ENCODE data around the gene MXRA7. TPM values are rescaled to one million over a fixed set of nuclear protein-coding genes. Genes with fewer than 3 reads are reported as not detected.

MXRA7 gene
- total and polyA plus RNA-seq, 4 donors, result 4.8 to 22.1 (median 11.3) TPM

GRCh38 chr17:76631821-76632565 lies 78.8 kb downstream of the MXRA7 start:
- Histone ChIP-seq H3K4me3 (ENCODE audit: low read depth in 1 of 3, low read length in 3 of 3) (no peak overlapping the region), H3K9me3 (ENCODE audit: control insufficient read depth in 4 of 4, low read length in 3 of 4) (no peaks in the 10 kb centered on the region), H3K27ac (ENCODE audit: low read depth in 1 of 2, low read length in 2 of 2) (no peak overlapping the region), H3K9ac (ENCODE audit: low read depth in 1 of 2, low read length in 2 of 2) (no peak overlapping the region), H3K36me3 (ENCODE audit: control insufficient read depth in 4 of 4, insufficient read depth in 3 of 4, low read depth in 1 of 4, low read length in 3 of 4) (no peaks in the 10 kb centered on the region), H3K4me1 (ENCODE audit: control insufficient read depth in 4 of 4, insufficient read depth in 4 of 4, low read length in 3 of 4) (no peaks in the 10 kb centered on the region), H3K27me3 (ENCODE audit: control insufficient read depth in 4 of 4, insufficient read depth in 4 of 4, low read length in 3 of 4) (no peaks in the 10 kb centered on the region)
- TF ChIP-seq ZBTB33 (IDR thresholded peaks at IDR 0.05) (no peak), JUND (IDR thresholded peaks at IDR 0.05) (no peak), HNF4G (IDR thresholded peaks at IDR 0.05) (no peak), FOXA2 (IDR thresholded peaks at IDR 0.05) (no peak), GABPA (IDR thresholded peaks at IDR 0.05 in 1 of 2, conservative IDR thresholded peaks at IDR 0.05 in 1 of 2) (no peak), TAF1 (conservative IDR thresholded peaks at IDR 0.05) (no peak), ATF3 (IDR thresholded peaks at IDR 0.05) (no peak), EGR1 (IDR thresholded peaks at IDR 0.05; ENCODE audit: low read depth in 2 of 2) (no peak), NR2F2 (IDR thresholded peaks at IDR 0.05) (no peak)
- 83% methylated on average over 10 of the region's 10 CpGs for WGBS
- DNase-seq (ENCODE audit: low spot score), result no peak

- H3K4me3 ChIP-seq (ENCODE audit: low read depth in 1 of 3, low read length in 3 of 3), result no peak overlapping the region
- H3K27me3 ChIP-seq (ENCODE audit: control insufficient read depth in 4 of 4, insufficient read depth in 4 of 4, low read length in 3 of 4), result no peaks in the 10 kb centered on the region
- H3K9me3 ChIP-seq (ENCODE audit: control insufficient read depth in 4 of 4, low read length in 3 of 4), result no peaks in the 10 kb centered on the region
- H3K4me1 ChIP-seq (ENCODE audit: control insufficient read depth in 4 of 4, insufficient read depth in 4 of 4, low read length in 3 of 4), result no peaks in the 10 kb centered on the region
- 76% methylated on average over 6 of the region's 6 CpGs for WGBS
- no peak for DNase-seq (ENCODE audit: low spot score)
- H3K36me3 ChIP-seq (ENCODE audit: control insufficient read depth in 4 of 4, insufficient read depth in 3 of 4, low read depth in 1 of 4, low read length in 3 of 4), result no peaks in the 10 kb centered on the region
- TF ChIP-seq HNF4G (IDR thresholded peaks at IDR 0.05) (no peak), RAD21 (IDR thresholded peaks at IDR 0.05) (no peak), YY1 (IDR thresholded peaks at IDR 0.05) (no peak), REST (IDR thresholded peaks at IDR 0.05) (no peak), FOXA1 (IDR thresholded peaks at IDR 0.05) (no peak), JUND (IDR thresholded peaks at IDR 0.05) (no peak), EGR1 (IDR thresholded peaks at IDR 0.05; ENCODE audit: low read depth in 2 of 2) (no peak), ATF3 (IDR thresholded peaks at IDR 0.05) (no peak), CTCF (IDR thresholded peaks at IDR 0.05; ENCODE audit: low read depth, low read length, missing input control) (no peak), FOXA2 (IDR thresholded peaks at IDR 0.05) (no peak)
- H3K27ac ChIP-seq (ENCODE audit: low read depth in 1 of 2, low read length in 2 of 2), result no peak overlapping the region
- H3K9ac ChIP-seq (ENCODE audit: low read depth in 1 of 2, low read length in 2 of 2), result no peak overlapping the region
These were observed 80.6 kb downstream of the MXRA7 start for GRCh38 chr17:76630151-76630550.

Small RNAs within 50 kb of the gene (small RNA-seq; reads per million reads assigned to genes)
- gene AC005837.3, result not detected
- not detected for gene RF02271
- gene RNU6-227P, result not detected
- gene RNU6-97P, result not detected
- gene RNY4P36, result 0.29 reads per million, percentile 25 among the genes with 10 or more reads in this experiment

Other genes starting within 250 kb of the MXRA7 start
- not detected for gene AANAT, start 243.4 kb downstream of the MXRA7 start, total RNA-seq
- gene AANAT, start 243.4 kb downstream of the MXRA7 start, polyA plus RNA-seq, result not detected
- 1 to 10 TPM; 3.6 to 6.7 TPM for gene RHBDF2, start 209.5 kb downstream of the MXRA7 start, total RNA-seq
- 1 to 10 TPM; 2.9 to 5.6 TPM for gene RHBDF2, start 209.5 kb downstream of the MXRA7 start, polyA plus RNA-seq
- gene CYGB, start 173.3 kb downstream of the MXRA7 start, total RNA-seq, result 1 to 10 TPM; 1.6 to 7.8 TPM
- gene CYGB, start 173.3 kb downstream of the MXRA7 start, polyA plus RNA-seq, result 1 to 10 TPM in 1 of 2 donors, under 1 TPM in 1; 0.83 to 1.2 TPM
- gene PRCD, start 170.9 kb downstream of the MXRA7 start, total RNA-seq, result 1 to 10 TPM in 1 of 2 donors, under 1 TPM in 1; 0.75 to 1.0 TPM
- gene PRCD, start 170.9 kb downstream of the MXRA7 start, polyA plus RNA-seq, result under 1 TPM in 1 of 2 donors, not detected in 1; 0.63 TPM
- gene ST6GALNAC2, start 125.1 kb downstream of the MXRA7 start, total RNA-seq, result 1 to 10 TPM; 1.3 to 2.6 TPM
- gene ST6GALNAC2, start 125.1 kb downstream of the MXRA7 start, polyA plus RNA-seq, result under 1 TPM; 0.52 to 0.90 TPM
- gene ST6GALNAC1, start 67.2 kb downstream of the MXRA7 start, total RNA-seq, result 1 to 10 TPM in 1 of 2 donors, not detected in 1; 2.1 TPM
- under 1 TPM; 0.16 to 0.21 TPM for gene ST6GALNAC1, start 67.2 kb downstream of the MXRA7 start, polyA plus RNA-seq
- 10 to 100 TPM; 10.6 to 16.1 TPM for gene JMJD6, start 15.6 kb upstream of the MXRA7 start, total RNA-seq
- 10 to 100 TPM in 1 of 2 donors, 1 to 10 TPM in 1; 9.9 to 11.8 TPM for gene JMJD6, start 15.6 kb upstream of the MXRA7 start, polyA plus RNA-seq
- gene METTL23, start 15.9 kb upstream of the MXRA7 start, total RNA-seq, result 10 to 100 TPM; 15.6 to 17.4 TPM
- 10 to 100 TPM; 26.8 to 37.2 TPM for gene METTL23, start 15.9 kb upstream of the MXRA7 start, polyA plus RNA-seq
- gene SRSF2, start 26.4 kb upstream of the MXRA7 start, total RNA-seq, result 100 to 1,000 TPM; 171 to 184 TPM
- 100 to 1,000 TPM in 1 of 2 donors, 10 to 100 TPM in 1; 66.5 to 130 TPM for gene SRSF2, start 26.4 kb upstream of the MXRA7 start, polyA plus RNA-seq
- 10 to 100 TPM; 24.6 to 26.9 TPM for gene MFSD11, start 27.2 kb upstream of the MXRA7 start, total RNA-seq
- gene MFSD11, start 27.2 kb upstream of the MXRA7 start, polyA plus RNA-seq, result 10 to 100 TPM in 1 of 2 donors, 1 to 10 TPM in 1; 8.6 to 10.3 TPM
- gene MGAT5B, start 157.4 kb upstream of the MXRA7 start, total RNA-seq, result under 1 TPM in 1 of 2 donors, not detected in 1; 0.25 TPM
- under 1 TPM in 1 of 2 donors, not detected in 1; 0.02 TPM for gene MGAT5B, start 157.4 kb upstream of the MXRA7 start, polyA plus RNA-seq

Measured in liver (tissue), 10 donors.